PC-3 (cell line): ENCODE data around the gene LRRC8B.

ENCODE experiments used
- CTCF ChIP-seq: fragments of 300-600 bp; sonication (generic); conservative IDR thresholded peaks from 2 replicates; pipeline ENCODE4 v1.5.1; 2017; ENCODE audit warnings: antibody characterized with exemption, low read depth, mild to moderate bottlenecking, low read length
- EZH2 ChIP-seq: fragments of 300-600 bp; sonication (generic); IDR thresholded peaks from one replicate; pipeline ENCODE4 v1.6.1; 2017; ENCODE audit warnings: antibody characterized with exemption, mild to moderate bottlenecking, low read length; ENCODE audit not compliant: unreplicated experiment
- EZH2phosphoT487 ChIP-seq: fragments of 300-600 bp; sonication (generic); IDR thresholded peaks from 2 replicates; pipeline ENCODE4 v1.6.1; 2018; ENCODE audit warnings: mild to moderate bottlenecking, antibody characterized with exemption, low read length, borderline replicate concordance

- peak; percentile 70 for TF ChIP-seq CTCF
- no peak for TF ChIP-seq EZH2
- no peak for TF ChIP-seq EZH2phosphoT487
Measured at GRCh38 chr1:89615676-89616598, 91.3 kb downstream of the LRRC8B start.
